OCI-LY3 (cell line): ENCODE measurements around the gene PLPPR1.

Experiments
- EZH2phosphoT487 ChIP-seq: fragments of 200-600 bp; shearing (Covaris generic); IDR thresholded peaks from 2 replicates; pipeline ENCODE4 v1.6.1; 2018; ENCODE audit warnings: antibody characterized with exemption, mixed run types, low read depth
- TF ChIP-seq, protein P1 (sequence below): fragments of 200-600, 300-600 bp; sonication (generic); IDR thresholded peaks from 2 replicates; pipeline ENCODE4 v1.5.1; 2014; ENCODE audit warnings: antibody characterized with exemption, low read length, low read depth

DNA sequence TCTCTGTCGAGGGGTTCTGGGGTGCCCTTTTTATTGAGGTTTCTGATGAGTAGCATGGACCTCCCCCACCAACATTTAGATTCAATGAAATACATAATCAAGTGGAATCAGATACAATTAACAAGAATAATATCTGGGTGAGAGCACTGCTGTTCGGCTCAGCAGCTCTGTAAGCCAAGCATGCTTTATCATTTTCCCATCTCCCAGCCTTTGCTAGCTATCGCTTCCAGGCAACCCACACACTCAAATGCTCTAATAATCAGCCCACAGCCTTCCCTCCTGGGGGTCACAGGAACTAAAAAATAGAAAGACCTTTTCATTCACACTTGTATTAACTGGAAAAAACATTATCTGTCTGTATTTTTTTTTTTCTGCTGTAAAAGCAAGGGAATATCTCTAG, 8.9 kb downstream of the PLPPR1 start:
- TF ChIP-seq, protein P1, sequence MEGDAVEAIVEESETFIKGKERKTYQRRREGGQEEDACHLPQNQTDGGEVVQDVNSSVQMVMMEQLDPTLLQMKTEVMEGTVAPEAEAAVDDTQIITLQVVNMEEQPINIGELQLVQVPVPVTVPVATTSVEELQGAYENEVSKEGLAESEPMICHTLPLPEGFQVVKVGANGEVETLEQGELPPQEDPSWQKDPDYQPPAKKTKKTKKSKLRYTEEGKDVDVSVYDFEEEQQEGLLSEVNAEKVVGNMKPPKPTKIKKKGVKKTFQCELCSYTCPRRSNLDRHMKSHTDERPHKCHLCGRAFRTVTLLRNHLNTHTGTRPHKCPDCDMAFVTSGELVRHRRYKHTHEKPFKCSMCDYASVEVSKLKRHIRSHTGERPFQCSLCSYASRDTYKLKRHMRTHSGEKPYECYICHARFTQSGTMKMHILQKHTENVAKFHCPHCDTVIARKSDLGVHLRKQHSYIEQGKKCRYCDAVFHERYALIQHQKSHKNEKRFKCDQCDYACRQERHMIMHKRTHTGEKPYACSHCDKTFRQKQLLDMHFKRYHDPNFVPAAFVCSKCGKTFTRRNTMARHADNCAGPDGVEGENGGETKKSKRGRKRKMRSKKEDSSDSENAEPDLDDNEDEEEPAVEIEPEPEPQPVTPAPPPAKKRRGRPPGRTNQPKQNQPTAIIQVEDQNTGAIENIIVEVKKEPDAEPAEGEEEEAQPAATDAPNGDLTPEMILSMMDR: no peak
- TF ChIP-seq EZH2phosphoT487: no peak
